Central memory CD4-positive, alpha-beta T cell (primary cell): Measurements from ENCODE around the gene TMC4.

Source experiments
- DNase-seq: peaks from one replicate; pipeline ENCODE4 v3.0.0; 2022

The TMC4 gene

GRCh38 chr19:54153731-54154326 lies 19.1 kb downstream of the TMC4 start:
- DNase-seq = no peak

GRCh38 chr19:54152878-54153524 lies 20.0 kb downstream of the TMC4 start:
- no peak for DNase-seq

- no peak for DNase-seq
Measured at GRCh38 chr19:54152267-54152666, 20.7 kb downstream of the TMC4 start.

GRCh38 chr19:54151362-54152035 lies 21.5 kb downstream of the TMC4 start:
- DNase-seq = no peak

- no peak for DNase-seq
Measured at GRCh38 chr19:54149021-54149812, 23.7 kb downstream of the TMC4 start.

- no peak for DNase-seq
Measured at GRCh38 chr19:54148158-54148557, 24.8 kb downstream of the TMC4 start.

GRCh38 chr19:54147676-54148075 lies 25.3 kb downstream of the TMC4 start:
- DNase-seq = no peak

GRCh38 chr19:54145541-54146158 lies 27.3 kb downstream of the TMC4 start:
- DNase-seq = no peak

GRCh38 chr19:54142166-54142780 lies 30.7 kb downstream of the TMC4 start:
- DNase-seq = no peak

GRCh38 chr19:54141356-54141755 lies 31.6 kb downstream of the TMC4 start:
- DNase-seq = no peak

- no peak for DNase-seq
Measured at GRCh38 chr19:54138489-54139256, 34.3 kb downstream of the TMC4 start.

- no peak for DNase-seq
Measured at GRCh38 chr19:54137699-54138488, 35.1 kb downstream of the TMC4 start, which contains the start of gene CNOT3. TSS of gene CNOT3 (plus strand) at chr19:54137762. CDS start at chr19:54142979, 5,217 bp downstream.

- peak; percentile 100 for DNase-seq
Measured at GRCh38 chr19:54136864-54137698, 35.9 kb downstream of the TMC4 start.

GRCh38 chr19:54136086-54136863 lies 36.7 kb downstream of the TMC4 start:
- no peak for DNase-seq

GRCh38 chr19:54133957-54134590 lies 38.9 kb downstream of the TMC4 start:
- no peak for DNase-seq

GRCh38 chr19:54133312-54133956 lies 39.5 kb downstream of the TMC4 start:
- no peak for DNase-seq

GRCh38 chr19:54129617-54129996 lies 43.4 kb downstream of the TMC4 start:
- DNase-seq = no peak
